EH (cell line): ENCODE results near the gene CLEC16A.

Experiments used
- DNase-seq: peaks from one replicate; pipeline ENCODE4 v3.0.0-alpha.2; 2015; ENCODE audit warnings: low read depth

CLEC16A gene

GRCh38 chr16:11143372-11144035, 199.1 kb downstream of the CLEC16A start:
- DNase-seq, result no peak

- no peak for DNase-seq
Observed at GRCh38 chr16:11144122-11144521, 199.8 kb downstream of the CLEC16A start.

- peak; percentile 32 for DNase-seq
Observed at GRCh38 chr16:11145173-11145818, 200.9 kb downstream of the CLEC16A start.

GRCh38 chr16:11145819-11146211, 201.5 kb downstream of the CLEC16A start:
- no peak for DNase-seq

- no peak for DNase-seq
Observed at GRCh38 chr16:11147033-11147753, 202.8 kb downstream of the CLEC16A start.

GRCh38 chr16:11147754-11148444, 203.5 kb downstream of the CLEC16A start:
- no peak for DNase-seq

GRCh38 chr16:11149011-11149616, 204.8 kb downstream of the CLEC16A start:
- DNase-seq, result peak; percentile 31

- DNase-seq, result no peak
Observed at GRCh38 chr16:11150190-11150589, 205.8 kb downstream of the CLEC16A start.

GRCh38 chr16:11151156-11151884, 207.0 kb downstream of the CLEC16A start:
- no peak for DNase-seq

- no peak for DNase-seq
Observed at GRCh38 chr16:11151885-11152629, 207.7 kb downstream of the CLEC16A start.

GRCh38 chr16:11152677-11153331, 208.4 kb downstream of the CLEC16A start:
- DNase-seq, result no peak

- DNase-seq, result peak; percentile 89
Observed at GRCh38 chr16:11155284-11155806, 211.0 kb downstream of the CLEC16A start.

- no peak for DNase-seq
Observed at GRCh38 chr16:11156401-11156800, 212.0 kb downstream of the CLEC16A start.

- no peak for DNase-seq
Observed at GRCh38 chr16:11157143-11157542, 212.8 kb downstream of the CLEC16A start.

- DNase-seq, result no peak
Observed at GRCh38 chr16:11158018-11158417, 213.7 kb downstream of the CLEC16A start.

- no peak for DNase-seq
Observed at GRCh38 chr16:11159282-11159681, 214.9 kb downstream of the CLEC16A start.

- peak; percentile 53 for DNase-seq
Observed at GRCh38 chr16:11160676-11161115, 216.3 kb downstream of the CLEC16A start.

- no peak for DNase-seq
Observed at GRCh38 chr16:11161439-11161838, 217.1 kb downstream of the CLEC16A start.

GRCh38 chr16:11161974-11162373, 217.6 kb downstream of the CLEC16A start:
- peak; percentile 52 for DNase-seq
